NCI-H446 (cell line): ENCODE data around the gene PRCP.

Source experiments
- DNase-seq, 2 experiments: peaks; one replicate each; lab custom pipeline; 2025; lab: John Stamatoyannopoulos, UW

PRCP gene

GRCh38 chr11:82829101-82829500 is 71.1 kb downstream of the PRCP start:
- DNase-seq, result no peak

GRCh38 chr11:82828472-82828871 is 71.8 kb downstream of the PRCP start:
- no peak for DNase-seq

DNA sequence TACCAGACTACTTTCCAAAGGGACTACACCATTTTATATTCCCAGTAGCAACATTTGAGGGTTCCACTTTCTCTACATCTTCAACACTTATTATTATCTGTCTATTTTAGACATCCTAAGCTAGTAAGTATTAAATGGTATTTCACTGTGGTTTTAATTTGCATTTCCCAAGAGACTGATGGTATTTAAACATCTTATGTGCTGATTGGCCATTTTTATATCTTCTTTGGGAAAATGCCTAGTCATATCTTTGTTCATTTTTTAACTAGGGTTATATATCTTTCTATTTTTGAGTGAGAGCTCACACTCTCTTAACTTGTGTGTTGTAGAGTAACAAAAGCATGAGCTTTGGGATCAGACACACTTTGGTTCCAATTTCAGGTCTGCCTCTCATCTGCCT is 73.7 kb downstream of the PRCP start:
- DNase-seq, result no peak

GRCh38 chr11:82823647-82824619 is 76.3 kb downstream of the PRCP start:
- peak; percentile 68 to 89 for DNase-seq

- DNase-seq, result no peak
Observed at GRCh38 chr11:82818409-82819043, 81.7 kb downstream of the PRCP start.

DNA sequence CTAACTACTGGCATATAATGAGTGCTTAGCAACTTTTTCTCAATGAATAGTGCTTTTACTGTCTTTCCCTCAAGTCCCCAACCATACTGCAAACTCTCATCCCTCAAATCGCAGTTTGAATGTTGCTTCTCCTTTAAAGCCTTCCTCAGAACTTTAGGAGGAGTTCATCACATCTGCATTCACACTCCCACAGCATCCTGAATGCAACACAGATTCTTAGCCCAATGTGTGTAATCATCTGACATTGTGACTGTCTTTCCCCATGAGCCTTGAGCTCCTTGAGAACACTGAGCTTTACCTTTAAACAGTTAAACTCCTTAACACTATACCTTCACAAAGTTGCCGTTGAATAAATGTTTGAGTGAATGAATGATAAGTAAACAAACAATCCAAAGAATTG is 84.8 kb downstream of the PRCP start:
- DNase-seq, result no peak

DNA sequence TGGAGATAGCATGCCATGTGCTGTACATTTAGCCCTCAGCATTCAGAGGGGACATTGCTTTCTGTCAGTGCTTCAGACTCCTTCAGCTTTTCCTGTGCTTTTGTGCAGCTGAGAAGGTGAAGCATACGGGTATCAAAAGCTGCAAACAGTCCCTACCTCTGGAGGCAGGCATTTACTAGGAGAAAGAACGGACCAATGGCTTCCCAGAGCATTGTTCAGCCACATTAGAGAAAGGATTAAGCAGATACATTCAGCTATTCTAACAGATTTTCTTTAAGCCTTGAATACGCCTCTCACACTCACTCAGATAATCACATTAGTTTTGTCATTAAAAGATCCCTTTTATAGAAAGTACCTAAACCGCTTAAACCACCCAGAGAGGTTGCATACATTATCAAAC is 85.9 kb downstream of the PRCP start:
- no peak for DNase-seq

- DNase-seq, result peak in 1 of 2 experiments; percentile 25
Observed at GRCh38 chr11:82811369-82811768, 88.9 kb downstream of the PRCP start.

GRCh38 chr11:82810738-82811137 is 89.5 kb downstream of the PRCP start:
- DNase-seq, result no peak

DNA sequence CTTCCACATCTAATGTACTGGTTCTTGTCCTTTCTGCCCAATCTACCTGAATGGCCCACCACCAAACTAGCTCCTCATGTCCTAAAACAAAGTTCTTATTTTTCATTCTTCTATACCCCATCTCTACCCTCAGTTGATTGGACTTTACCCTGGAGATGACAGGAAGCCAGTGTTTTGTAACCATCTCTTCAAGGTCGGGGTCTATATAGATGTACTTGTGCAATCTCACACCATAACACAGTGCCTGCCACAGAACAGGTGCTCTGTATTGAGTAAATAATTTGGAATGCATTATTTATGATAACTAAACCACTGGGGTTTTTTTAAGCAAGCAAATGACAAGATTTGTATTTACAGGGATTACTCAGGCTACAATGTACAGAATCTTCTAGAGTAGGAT is 89.9 kb downstream of the PRCP start:
- no peak for DNase-seq

- DNase-seq, result no peak
Observed at GRCh38 chr11:82807646-82808045, 92.6 kb downstream of the PRCP start.

GRCh38 chr11:82802710-82803109 is 97.5 kb downstream of the PRCP start:
- DNase-seq, result no peak

- peak in 1 of 2 experiments; percentile 30 for DNase-seq
Observed at GRCh38 chr11:82796998-82797961, 103.0 kb downstream of the PRCP start.

GRCh38 chr11:82794490-82794889 is 105.7 kb downstream of the PRCP start:
- DNase-seq, result peak in 1 of 2 experiments; percentile 40

DNA sequence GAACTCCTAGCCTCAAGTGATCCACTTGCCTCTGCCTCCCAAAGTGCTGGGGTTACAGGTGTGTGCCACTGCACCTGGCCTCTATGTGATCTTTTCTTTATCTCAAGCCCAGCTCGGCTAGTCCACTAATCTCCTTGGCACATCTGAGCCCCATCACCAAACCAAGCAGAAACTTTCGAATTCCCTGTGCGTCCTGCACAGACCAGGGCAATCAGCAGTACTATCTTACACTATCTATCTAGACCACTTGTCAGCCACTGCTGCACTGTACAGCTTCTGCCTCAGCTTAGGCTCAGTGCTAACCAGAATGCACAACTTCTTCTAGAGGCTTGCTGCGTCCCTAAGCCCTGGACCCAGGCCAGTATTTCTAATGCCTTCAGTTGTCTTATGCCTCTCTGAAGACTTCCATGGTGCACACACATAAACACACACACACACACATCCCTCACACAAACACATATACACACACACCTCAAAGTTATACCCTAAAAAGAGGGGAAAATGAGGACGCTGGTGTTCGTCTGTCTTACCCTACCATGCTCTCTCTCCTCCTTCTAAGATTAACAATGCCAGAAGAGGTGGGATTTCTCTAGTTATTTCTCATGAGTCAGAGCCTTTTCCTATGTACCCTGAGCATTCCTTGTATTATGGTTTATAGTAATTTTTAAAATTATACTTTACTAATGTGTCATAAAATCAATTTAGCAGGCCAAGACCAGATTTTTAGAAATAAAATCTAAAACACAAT is 107.2 kb downstream of the PRCP start:
- DNase-seq, result peak in 1 of 2 experiments; percentile 11

GRCh38 chr11:82792319-82792718 is 107.9 kb downstream of the PRCP start:
- no peak for DNase-seq

DNA sequence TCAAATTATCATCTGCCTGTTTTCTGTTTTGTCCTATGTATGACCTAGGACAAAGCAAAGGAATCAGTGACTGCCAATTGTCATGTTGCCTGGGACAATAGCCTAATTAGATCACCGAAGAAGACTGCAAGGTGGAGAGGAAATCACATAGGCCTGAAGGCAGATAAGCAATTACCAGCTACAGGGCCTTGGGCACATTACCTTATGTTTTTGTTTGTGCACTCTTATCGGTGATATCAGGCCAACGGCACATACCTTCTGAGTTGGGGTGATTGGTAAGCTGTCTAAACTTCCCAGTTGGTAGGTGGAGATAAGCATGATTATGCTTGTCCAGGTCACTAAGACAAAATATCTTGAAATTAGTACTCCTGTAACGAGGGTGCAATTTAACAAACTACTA is 108.5 kb downstream of the PRCP start:
- no peak for DNase-seq

- DNase-seq, result peak; percentile 32 to 63
Observed at GRCh38 chr11:82790723-82791484, 109.3 kb downstream of the PRCP start.

DNA sequence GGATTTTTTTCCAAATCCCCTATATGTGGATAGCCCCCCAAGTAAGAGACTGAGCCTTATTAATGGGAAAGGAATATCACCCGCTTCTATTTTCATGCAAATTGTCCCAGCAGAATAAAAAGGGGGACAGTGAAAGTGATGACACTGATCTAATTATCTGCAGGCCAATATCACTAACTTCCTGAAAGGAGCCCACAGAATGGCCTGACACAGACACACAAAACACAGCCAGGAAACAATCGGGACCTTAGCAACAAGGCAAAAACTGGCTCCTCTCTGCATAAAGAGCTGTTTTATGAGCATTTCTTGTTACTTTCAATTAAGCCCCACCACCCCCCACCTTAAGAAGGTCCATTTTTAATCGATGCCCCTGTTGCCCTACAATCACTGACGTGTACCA is 112.2 kb downstream of the PRCP start:
- no peak for DNase-seq

GRCh38 chr11:82786836-82787235 is 113.4 kb downstream of the PRCP start:
- peak in 1 of 2 experiments; percentile 8 for DNase-seq

DNA sequence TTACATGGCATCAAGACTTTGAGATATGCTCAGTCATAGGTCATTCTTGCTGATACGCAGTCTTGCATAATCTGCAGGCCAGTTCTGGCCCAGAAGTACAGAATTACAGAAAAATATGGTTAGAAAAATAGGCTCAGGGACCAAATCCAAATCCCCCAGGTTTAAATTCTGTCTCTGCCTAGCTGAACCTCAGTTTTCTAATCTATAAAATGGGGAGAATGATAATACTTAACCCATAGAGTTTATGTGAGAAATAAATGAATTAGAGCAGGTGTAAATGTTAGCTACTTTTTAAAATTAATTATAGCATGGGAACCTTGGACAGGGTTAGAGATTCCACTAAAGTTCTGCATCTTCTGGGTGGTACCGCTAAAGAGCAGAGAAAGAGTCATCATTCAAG is 114.2 kb downstream of the PRCP start:
- no peak for DNase-seq
